ENCODE data around the gene ANO8.
A peak's percentile ranks its signal among the peaks of the same experiment; 100 is the strongest.
"Not testable (repeated sequence)": the region's sequence is repeated elsewhere in the genome, so short reads cannot be mapped to it uniquely, and the experiment has no call there.

The ANO8 gene

GRCh38 chr19:17334414-17335409, at the start of gene ANO8:
Gene ANO8 (minus strand): TSS chr19:17334855. CDS start chr19:17334670, 185 bp downstream.
- peak; percentile 94 for DNase-seq (ENCODE audit: low read depth)

GRCh38 chr19:17380426-17381138, 45.9 kb upstream of the ANO8 start:
- DNase-seq (ENCODE audit: low read depth): no peak

GRCh38 chr19:17379221-17379631, 44.6 kb upstream of the ANO8 start:
- no peak for DNase-seq (ENCODE audit: low read depth)

GRCh38 chr19:17378271-17378670, 43.6 kb upstream of the ANO8 start:
- DNase-seq (ENCODE audit: low read depth): no peak

- no peak for DNase-seq (ENCODE audit: low read depth)
These were observed 42.4 kb upstream of the ANO8 start, which contains the start of gene PLVAP for GRCh38 chr19:17376935-17377600. Gene PLVAP (minus strand): TSS chr19:17377342. CDS start chr19:17377288, 54 bp downstream.

GRCh38 chr19:17370026-17370587, 35.5 kb upstream of the ANO8 start:
- no peak for DNase-seq (ENCODE audit: low read depth)

- DNase-seq (ENCODE audit: low read depth): no peak
These were observed 30.7 kb upstream of the ANO8 start for GRCh38 chr19:17365361-17365760.

- DNase-seq (ENCODE audit: low read depth): not testable (repeated sequence)
These were observed 29.4 kb upstream of the ANO8 start for GRCh38 chr19:17363852-17364605.

- DNase-seq (ENCODE audit: low read depth): no peak
These were observed 25.5 kb upstream of the ANO8 start for GRCh38 chr19:17359905-17360800.

- no peak for DNase-seq (ENCODE audit: low read depth)
These were observed 23.7 kb upstream of the ANO8 start for GRCh38 chr19:17358395-17358794.

- no peak for DNase-seq (ENCODE audit: low read depth)
These were observed 23.1 kb upstream of the ANO8 start for GRCh38 chr19:17357724-17358123.

- no peak for DNase-seq (ENCODE audit: low read depth)
These were observed 22.5 kb upstream of the ANO8 start for GRCh38 chr19:17357078-17357666.

- no peak for DNase-seq (ENCODE audit: low read depth)
These were observed 18.7 kb upstream of the ANO8 start for GRCh38 chr19:17353386-17353785.

- no peak for DNase-seq (ENCODE audit: low read depth)
These were observed 18.1 kb upstream of the ANO8 start for GRCh38 chr19:17352608-17353280.

GRCh38 chr19:17351815-17352435, 17.3 kb upstream of the ANO8 start:
- no peak for DNase-seq (ENCODE audit: low read depth)

GRCh38 chr19:17348700-17349099, 14.0 kb upstream of the ANO8 start:
- no peak for DNase-seq (ENCODE audit: low read depth)

- DNase-seq (ENCODE audit: low read depth): no peak
These were observed 13.2 kb upstream of the ANO8 start for GRCh38 chr19:17347877-17348276.

- no peak for DNase-seq (ENCODE audit: low read depth)
These were observed 12.7 kb upstream of the ANO8 start for GRCh38 chr19:17347361-17347760.
